Keratinocyte (primary cell): ENCODE measurements around the gene HDGFL1. TPM values are rescaled to one million over a fixed set of nuclear protein-coding genes. Genes with fewer than 3 reads are reported as not detected.

Experiments used
- DNase-seq: peaks from one replicate; pipeline ENCODE4 v3.0.0-alpha.2; 2011; ENCODE audit warnings: low read depth, missing footprints, low spot score
- FAIRE-seq: peaks from 2 replicates; lab custom pipeline; 2011; peaks lifted over from hg19 to GRCh38; lab: Jason Lieb, UNC
- H2AFZ ChIP-seq: 2 replicates; pipeline ENCODE4 v1.6.0; 2012; ENCODE audit warnings: low read length, control low read depth, inconsistent platforms; ENCODE audit not compliant: control insufficient read depth
- H3K27ac ChIP-seq: 2 replicates; pipeline ENCODE4 v1.5.1; 2011; ENCODE audit warnings: low read length; ENCODE audit not compliant: control insufficient read depth, insufficient read depth
- H3K27me3 ChIP-seq: 3 replicates; pipeline ENCODE4 v1.6.0; 2011; ENCODE audit warnings: low read length; ENCODE audit not compliant: control insufficient read depth, insufficient read depth; ENCODE audit errors: extremely low read depth
- H3K36me3 ChIP-seq, 2 experiments: 2 replicates in 1 of 2; 3 replicates in 1 of 2; pipeline ENCODE4 v1.5.1; 2011; ENCODE audit warnings: low read length in 2 of 2, mild to moderate bottlenecking in 1 of 2; ENCODE audit not compliant: control insufficient read depth in 2 of 2, insufficient read depth in 2 of 2; ENCODE audit errors: extremely low read depth in 1 of 2
- H3K4me1 ChIP-seq: 3 replicates; pipeline ENCODE4 v1.5.1; 2011; ENCODE audit warnings: low read length; ENCODE audit not compliant: control insufficient read depth, insufficient read depth; ENCODE audit errors: extremely low read depth
- H3K4me2 ChIP-seq: 3 replicates; pipeline ENCODE4 v1.6.0; 2011; ENCODE audit warnings: low read depth, low read length; ENCODE audit not compliant: control insufficient read depth, insufficient read depth; ENCODE audit errors: extremely low read depth
- H3K4me3 ChIP-seq, 3 experiments: fragments of 200-600 bp in 1 of 3; sonication (generic) in 1 of 3; 2 replicates in 2 of 3; 3 replicates in 1 of 3; pipeline ENCODE4 v1.5.1; 2011 to 2016; ENCODE audit warnings: low read length in 3 of 3, mild to moderate bottlenecking in 3 of 3, control low read depth in 2 of 3, inconsistent platforms in 1 of 3, low read depth in 1 of 3, mixed read lengths in 1 of 3, mixed run types in 1 of 3, moderate library complexity in 1 of 3; ENCODE audit not compliant: control insufficient read depth in 2 of 3, insufficient read depth in 2 of 3; ENCODE audit errors: extremely low read depth in 1 of 3
- H3K79me2 ChIP-seq: 2 replicates; pipeline ENCODE4 v1.6.0; 2012; ENCODE audit warnings: low read length; ENCODE audit not compliant: control insufficient read depth, insufficient read depth
- H3K9ac ChIP-seq: 3 replicates; pipeline ENCODE4 v1.6.0; 2011; ENCODE audit warnings: low read length; ENCODE audit not compliant: control insufficient read depth, insufficient read depth; ENCODE audit errors: extremely low read depth
- H3K9me1 ChIP-seq: 3 replicates; pipeline ENCODE4 v1.6.0; 2011; ENCODE audit warnings: low read length; ENCODE audit not compliant: control insufficient read depth, insufficient read depth; ENCODE audit errors: extremely low read depth
- H3K9me3 ChIP-seq: 2 replicates; pipeline ENCODE4 v1.5.1; 2012; ENCODE audit warnings: low read depth, low read length; ENCODE audit not compliant: control insufficient read depth
- H4K20me1 ChIP-seq: 3 replicates; pipeline ENCODE4 v1.6.0; 2011; ENCODE audit warnings: low read length; ENCODE audit not compliant: control insufficient read depth, insufficient read depth; ENCODE audit errors: extremely low read depth
- CTCF ChIP-seq, 3 experiments: IDR thresholded peaks in 1 of 3; conservative IDR thresholded peaks in 1 of 3; optimal IDR thresholded peaks in 1 of 3; 2 replicates in 2 of 3; 3 replicates in 1 of 3; pipeline versions ENCODE3 to v1.5.1; 2011; ENCODE audit warnings: low read length in 3 of 3, mild to moderate bottlenecking in 3 of 3, moderate library complexity in 2 of 3, control low read depth in 1 of 3, inconsistent platforms in 1 of 3; ENCODE audit not compliant: insufficient read depth in 2 of 3; ENCODE audit errors: extremely low read depth in 1 of 3
- EZH2 ChIP-seq: IDR thresholded peaks from one replicate; pipeline ENCODE4 v1.6.1; 2012; ENCODE audit warnings: inconsistent platforms, mild to moderate bottlenecking, low read length, moderate library complexity
- dilution Hi-C: fragments of 300-500 bp; cut with MboI; formaldehyde crosslinking; loops from one replicate; pipeline ENCODE4 v1.7.0; 2020; ENCODE audit warnings: low sequenced_read_pairs; ENCODE audit not compliant: extremely low pct_ligation_motif_present
- polyA plus RNA-seq, 5 experiments: library from polyadenylated mRNA; depleted of rRNA in 3 of 5; stranded (reverse) in 3 of 5; stranded (forward) in 1 of 5; unstranded in 1 of 5; fragments of >200 nt; gene quantifications; 1 replicate in 1 of 5; 2 replicates in 3 of 5; 3 replicates in 1 of 5; pipeline versions ENCODE4 v1.2.1 to v1.2.3, GENCODE V29; 2011 to 2012; ENCODE audit warnings: missing spikeins in 2 of 5, low read depth in 1 of 5, low replicate concordance in 1 of 5

The HDGFL1 gene
- polyA plus RNA-seq, 1 donor (not counting 4 experiments of a cell fraction or from before 2014, with no cell fraction given): not detected

GRCh38 chr6:22580337-22580736 is 11.0 kb downstream of the HDGFL1 start:
- Histone ChIP-seq H3K36me3 (no peaks in the 10 kb centered on the region), H3K9me3 (no peaks in the 10 kb centered on the region), H3K27me3 (no peaks in the 10 kb centered on the region), H3K4me2 (no peak overlapping the region), H3K27ac (no peak overlapping the region), H4K20me1 (no peaks in the 10 kb centered on the region), H3K79me2 (no peaks in the 10 kb centered on the region), H2AFZ (no peak overlapping the region), H3K9ac (no peak overlapping the region), H3K4me1 (no peaks in the 10 kb centered on the region), H3K4me3 (no peak overlapping the region), H3K9me1 (no peaks in the 10 kb centered on the region)
- no peak for FAIRE-seq
- TF ChIP-seq CTCF (optimal IDR thresholded peaks at IDR 0.05 in 1 of 3, IDR thresholded peaks at IDR 0.05 in 1 of 3, conservative IDR thresholded peaks at IDR 0.05 in 1 of 3; ENCODE audit: extremely low read depth in 1 of 3, insufficient read depth in 2 of 3, low read length in 3 of 3) (no peak), EZH2 (no peak)
- DNase-seq: no peak
- dilution Hi-C loops: no loop called here

- H3K79me2 ChIP-seq: no peaks in the 10 kb centered on the region
- no peaks in the 10 kb centered on the region for H3K9me1 ChIP-seq
- H3K4me2 ChIP-seq: no peak overlapping the region
- TF ChIP-seq CTCF (optimal IDR thresholded peaks at IDR 0.05 in 1 of 3, IDR thresholded peaks at IDR 0.05 in 1 of 3, conservative IDR thresholded peaks at IDR 0.05 in 1 of 3; ENCODE audit: extremely low read depth in 1 of 3, insufficient read depth in 2 of 3, low read length in 3 of 3): no peak
- TF ChIP-seq EZH2: no peak
- no peak overlapping the region for H3K4me3 ChIP-seq
- H3K4me1 ChIP-seq: no peaks in the 10 kb centered on the region
- DNase-seq (no peak), FAIRE-seq (no peak)
- no peaks in the 10 kb centered on the region for H3K36me3 ChIP-seq
- H4K20me1 ChIP-seq: no peaks in the 10 kb centered on the region
- H3K27me3 ChIP-seq: no peaks in the 10 kb centered on the region
- no peak overlapping the region for H3K27ac ChIP-seq
- no peak overlapping the region for H2AFZ ChIP-seq
- dilution Hi-C loops: no loop called here
- no peak overlapping the region for H3K9ac ChIP-seq
- no peaks in the 10 kb centered on the region for H3K9me3 ChIP-seq
These were observed 13.2 kb downstream of the HDGFL1 start for GRCh38 chr6:22582417-22583205.
